GM12875 (cell line): ENCODE results near the gene PSMC5.

ENCODE experiments used
- H3K4me3 ChIP-seq: one replicate; pipeline ENCODE4 v1.5.1; 2011; ENCODE audit warnings: low read depth, low read length, control low read depth
- TF ChIP-seq, protein P1 (sequence below): IDR thresholded peaks from 2 replicates; pipeline ENCODE4 v1.5.1; 2011; ENCODE audit warnings: low read depth, mild to moderate bottlenecking, control low read depth, inconsistent platforms, low read length, moderate library complexity, borderline replicate concordance; ENCODE audit not compliant: insufficient read depth

PSMC5 gene

DNA sequence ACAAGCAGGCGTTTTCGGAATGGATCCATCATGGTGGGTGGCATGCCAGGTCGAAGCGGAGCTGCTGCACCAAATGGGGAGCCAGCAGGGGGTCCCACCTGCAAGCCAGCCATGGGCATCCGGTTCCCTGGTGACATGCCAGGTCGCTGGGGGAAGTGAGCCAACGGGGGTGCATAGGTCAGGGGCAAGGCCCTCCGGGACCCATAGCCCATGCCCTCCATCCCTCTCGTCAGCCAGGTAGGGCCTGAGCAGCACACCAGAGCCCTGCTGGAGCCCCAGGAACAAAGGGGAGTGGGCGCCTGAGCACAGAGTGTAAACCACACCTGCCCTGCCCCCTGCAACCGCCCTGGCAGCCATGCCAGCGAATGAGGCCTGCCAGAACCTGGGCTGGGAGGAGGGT, 10.2 kb downstream of the PSMC5 start:
- no peak overlapping the region for H3K4me3 ChIP-seq
- TF ChIP-seq, protein P1, sequence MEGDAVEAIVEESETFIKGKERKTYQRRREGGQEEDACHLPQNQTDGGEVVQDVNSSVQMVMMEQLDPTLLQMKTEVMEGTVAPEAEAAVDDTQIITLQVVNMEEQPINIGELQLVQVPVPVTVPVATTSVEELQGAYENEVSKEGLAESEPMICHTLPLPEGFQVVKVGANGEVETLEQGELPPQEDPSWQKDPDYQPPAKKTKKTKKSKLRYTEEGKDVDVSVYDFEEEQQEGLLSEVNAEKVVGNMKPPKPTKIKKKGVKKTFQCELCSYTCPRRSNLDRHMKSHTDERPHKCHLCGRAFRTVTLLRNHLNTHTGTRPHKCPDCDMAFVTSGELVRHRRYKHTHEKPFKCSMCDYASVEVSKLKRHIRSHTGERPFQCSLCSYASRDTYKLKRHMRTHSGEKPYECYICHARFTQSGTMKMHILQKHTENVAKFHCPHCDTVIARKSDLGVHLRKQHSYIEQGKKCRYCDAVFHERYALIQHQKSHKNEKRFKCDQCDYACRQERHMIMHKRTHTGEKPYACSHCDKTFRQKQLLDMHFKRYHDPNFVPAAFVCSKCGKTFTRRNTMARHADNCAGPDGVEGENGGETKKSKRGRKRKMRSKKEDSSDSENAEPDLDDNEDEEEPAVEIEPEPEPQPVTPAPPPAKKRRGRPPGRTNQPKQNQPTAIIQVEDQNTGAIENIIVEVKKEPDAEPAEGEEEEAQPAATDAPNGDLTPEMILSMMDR = no peak

DNA sequence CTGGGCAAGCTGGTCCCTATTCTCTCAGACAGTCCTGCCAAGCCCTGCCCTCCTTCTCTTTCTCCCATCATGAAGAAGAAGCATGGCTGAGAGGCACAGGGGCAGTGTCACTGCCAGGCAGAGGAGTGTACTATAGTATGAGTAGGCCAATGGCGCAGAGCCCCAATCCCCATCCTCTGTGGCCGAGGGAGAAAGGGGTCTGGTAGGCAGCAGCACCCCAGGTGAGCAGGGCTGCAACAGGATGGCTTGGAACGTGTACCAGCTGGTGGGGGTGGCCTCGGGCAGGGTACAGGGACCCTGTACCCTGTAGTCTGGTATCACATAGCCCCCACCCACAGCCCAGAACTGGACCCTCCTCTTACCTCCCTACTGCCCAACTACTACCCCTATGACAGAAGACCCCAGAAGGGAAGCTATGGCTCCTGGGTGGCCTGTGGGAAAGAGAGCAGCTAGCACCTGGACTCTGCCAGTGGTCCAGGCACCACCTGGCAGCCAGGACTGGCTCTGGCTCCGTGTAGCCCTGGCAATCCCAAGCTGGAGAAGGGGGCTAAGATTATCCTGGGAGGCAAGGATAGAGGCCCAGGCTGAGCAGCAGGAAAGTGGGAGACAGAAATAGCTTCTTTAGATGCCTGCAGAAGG, 10.8 kb downstream of the PSMC5 start:
- TF ChIP-seq, protein P1 = no peak
- no peak overlapping the region for H3K4me3 ChIP-seq

DNA sequence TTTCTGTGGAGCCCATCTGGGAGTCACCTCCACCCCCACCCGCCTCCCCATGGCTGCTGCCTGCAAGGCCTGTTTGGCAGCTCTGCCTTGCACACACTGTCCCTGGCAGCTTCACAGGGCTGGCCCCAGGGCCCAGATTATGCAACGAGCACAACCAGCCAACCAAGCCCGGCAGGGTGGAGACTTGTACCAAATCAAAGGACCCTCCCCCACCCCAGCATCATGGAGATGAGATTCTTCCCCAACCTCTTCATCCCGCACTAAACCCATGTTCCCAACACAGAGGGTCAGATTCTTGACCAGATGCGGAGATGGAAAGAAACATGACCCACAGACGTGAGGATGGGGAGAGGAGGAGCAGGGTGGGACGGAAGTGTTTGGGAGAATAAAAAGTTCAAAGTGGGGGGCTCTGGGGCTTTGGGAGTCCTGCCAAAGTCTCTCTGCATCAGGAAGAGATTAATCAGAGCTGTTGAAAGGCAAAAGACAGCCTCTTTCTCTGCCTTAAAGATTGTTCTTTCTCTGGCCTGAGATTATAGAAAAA, 11.5 kb downstream of the PSMC5 start:
- H3K4me3 ChIP-seq = no peak overlapping the region
- TF ChIP-seq, protein P1 = no peak

DNA sequence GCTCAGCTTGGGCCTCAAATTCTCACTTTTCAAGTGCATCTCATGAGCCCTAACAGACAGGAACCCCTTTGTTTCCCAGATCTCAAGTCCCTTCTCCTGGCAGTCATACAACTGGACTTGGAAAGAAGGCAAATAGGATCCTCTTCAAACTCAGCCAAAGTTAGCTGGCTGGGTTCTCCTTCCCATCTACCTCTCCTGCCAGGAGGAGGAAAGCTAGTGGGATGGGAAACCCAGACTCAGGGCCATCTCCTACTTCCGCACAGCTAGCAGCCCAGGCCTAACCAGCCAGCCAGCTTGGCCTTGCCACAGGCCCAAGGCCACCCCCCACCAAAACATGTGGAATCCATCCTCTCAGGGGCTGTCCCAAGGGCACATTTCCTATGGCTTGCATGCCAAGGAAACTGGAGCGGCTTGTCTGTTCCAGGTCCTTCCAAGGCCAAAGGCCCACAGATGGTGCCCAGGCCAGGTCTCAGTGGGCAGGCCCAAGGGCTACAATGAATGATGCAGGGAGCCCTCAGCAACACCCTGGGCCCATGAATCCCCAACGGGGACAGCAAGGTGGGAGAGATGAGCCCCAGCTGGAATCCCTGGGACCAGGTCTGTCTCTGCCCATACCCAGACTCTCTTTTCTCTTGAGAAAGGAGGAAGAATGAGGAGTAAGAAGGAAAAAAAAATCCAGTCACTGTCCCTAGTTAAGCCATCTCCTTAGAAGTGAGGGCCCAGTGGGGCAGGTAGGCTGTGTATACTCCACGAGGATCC, 13.5 kb downstream of the PSMC5 start:
- TF ChIP-seq, protein P1 = no peak
- peak overlapping the region; percentile 55 for H3K4me3 ChIP-seq

DNA sequence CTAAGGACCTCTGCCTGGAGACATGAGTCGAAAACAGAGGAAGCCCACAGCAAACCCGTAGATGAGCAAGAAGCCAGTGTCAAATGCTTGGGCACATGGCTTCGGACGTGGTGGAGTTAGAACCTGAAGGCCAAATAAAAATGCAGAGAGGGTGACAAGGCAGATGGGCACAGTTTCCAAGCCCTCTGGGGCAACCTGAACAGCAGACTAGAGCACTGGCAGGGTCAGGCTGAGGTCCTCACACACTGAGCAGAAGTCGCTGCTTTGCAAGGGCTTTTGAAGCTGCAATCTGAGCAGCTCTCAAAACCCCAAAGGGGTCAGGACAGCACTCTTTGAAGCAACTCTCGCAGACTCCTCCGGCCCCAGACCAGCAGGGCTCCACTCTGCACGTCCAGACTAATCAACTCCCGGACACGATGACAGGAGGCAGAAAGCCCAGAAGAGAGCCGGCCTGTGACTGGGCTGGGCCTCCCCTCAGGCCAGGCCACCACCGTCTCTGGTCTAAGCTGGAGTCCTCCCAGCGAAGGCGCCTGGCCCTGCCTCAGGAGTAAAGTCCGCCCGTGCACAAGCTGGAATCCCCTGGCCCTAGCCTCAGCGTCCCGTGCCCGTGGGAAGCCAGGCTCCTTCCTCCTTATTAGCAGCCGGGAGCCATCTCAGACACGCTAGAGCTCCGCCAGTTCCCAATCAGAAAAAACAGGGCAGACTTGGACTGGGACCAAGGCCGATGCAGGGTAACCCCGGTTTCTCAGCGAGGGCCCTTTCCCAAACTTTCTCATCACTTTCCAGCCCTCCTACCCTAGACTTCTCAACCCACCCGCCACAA, 14.3 kb downstream of the PSMC5 start:
- H3K4me3 ChIP-seq = peak overlapping the region; percentile 55
- TF ChIP-seq, protein P1 = no peak

DNA sequence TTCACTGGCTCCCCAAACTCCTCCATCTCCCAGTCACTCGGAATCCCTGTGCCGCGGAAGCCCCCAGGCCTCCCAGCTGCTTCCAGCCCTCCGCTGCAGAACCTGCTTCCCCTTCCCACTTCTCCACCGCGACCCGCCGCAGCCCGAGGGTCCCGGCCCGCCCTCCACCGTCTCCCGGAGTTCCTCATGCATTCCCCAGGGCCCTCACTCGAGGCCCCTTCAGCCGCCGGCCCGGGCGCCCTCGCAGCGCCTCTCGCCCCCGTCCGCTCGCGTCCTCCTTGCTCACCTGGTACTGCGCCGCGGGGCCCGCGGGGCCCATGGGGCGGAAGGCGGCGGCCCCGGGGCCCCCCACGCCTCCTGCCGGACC, 14.9 kb downstream of the PSMC5 start:
- H3K4me3 ChIP-seq = peak overlapping the region; percentile 55
- TF ChIP-seq, protein P1 = no peak
